GM19035 (cell line): ENCODE results near the gene CALML3.

Source experiments
- ATAC-seq: cut with Tn5 transposase; IDR thresholded peaks from one replicate; pipeline ENCODE4 v1.9.1; 2021; ENCODE audit not compliant: unreplicated experiment

Gene CALML3

DNA sequence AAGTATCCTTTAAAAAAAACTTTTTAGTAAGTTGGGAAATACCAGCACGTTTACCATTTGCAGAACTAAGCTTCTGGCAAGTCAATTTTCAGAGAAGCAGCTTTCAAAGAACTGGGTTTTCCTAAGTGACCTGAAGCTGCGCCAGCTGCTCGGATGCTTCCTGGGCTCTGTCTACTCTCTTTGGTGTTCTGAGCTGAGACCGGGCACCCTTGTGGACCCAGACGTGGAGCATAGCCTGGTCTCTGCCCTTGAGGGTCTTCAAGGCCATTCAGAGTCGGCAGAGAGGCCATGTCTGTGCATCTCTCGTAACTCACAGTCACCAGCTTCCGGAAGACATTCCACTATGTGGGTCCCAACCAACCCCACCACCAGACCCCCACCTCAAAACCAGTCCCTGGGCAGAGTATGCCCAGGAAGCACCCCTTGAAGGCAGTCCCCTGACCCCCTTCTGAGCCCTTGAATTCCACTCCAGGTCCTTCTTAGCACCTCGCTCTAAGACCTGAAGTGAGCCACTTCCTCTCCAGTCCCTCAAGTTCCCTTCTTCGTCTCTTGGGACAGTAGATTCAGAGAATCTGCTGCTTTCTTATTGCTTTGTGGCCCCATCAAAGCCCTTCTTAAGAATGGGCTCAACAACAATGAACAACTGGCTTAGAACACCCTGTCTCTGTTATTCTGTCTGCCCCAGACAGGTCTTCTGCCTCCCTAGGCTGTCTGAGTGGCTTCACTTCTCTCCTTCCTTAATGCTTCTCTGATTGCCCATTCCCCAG lies 33.9 kb upstream of the CALML3 start:
- ATAC-seq = no peak

DNA sequence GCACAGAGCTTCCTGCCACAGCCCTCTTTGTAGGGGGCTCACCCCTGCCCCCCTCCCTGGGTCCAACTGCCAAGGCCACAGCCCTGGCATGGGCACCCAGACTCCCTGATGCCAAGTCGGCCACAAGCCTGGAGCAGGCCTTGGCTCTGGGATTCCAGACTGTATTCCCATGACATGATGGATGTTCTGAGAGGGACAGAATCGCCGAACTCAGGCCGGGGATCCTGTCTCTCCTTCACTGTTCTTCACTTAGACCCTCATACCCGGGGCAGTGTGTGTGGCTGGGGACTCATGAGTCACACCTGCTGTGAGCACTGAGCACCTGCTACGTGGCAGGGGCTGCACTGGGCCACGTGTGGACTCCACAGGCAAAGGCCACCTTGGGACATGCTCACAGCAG lies 33.3 kb upstream of the CALML3 start:
- ATAC-seq = no peak

- no peak for ATAC-seq
These were observed 32.4 kb upstream of the CALML3 start for GRCh38 chr10:5492322-5492855.

DNA sequence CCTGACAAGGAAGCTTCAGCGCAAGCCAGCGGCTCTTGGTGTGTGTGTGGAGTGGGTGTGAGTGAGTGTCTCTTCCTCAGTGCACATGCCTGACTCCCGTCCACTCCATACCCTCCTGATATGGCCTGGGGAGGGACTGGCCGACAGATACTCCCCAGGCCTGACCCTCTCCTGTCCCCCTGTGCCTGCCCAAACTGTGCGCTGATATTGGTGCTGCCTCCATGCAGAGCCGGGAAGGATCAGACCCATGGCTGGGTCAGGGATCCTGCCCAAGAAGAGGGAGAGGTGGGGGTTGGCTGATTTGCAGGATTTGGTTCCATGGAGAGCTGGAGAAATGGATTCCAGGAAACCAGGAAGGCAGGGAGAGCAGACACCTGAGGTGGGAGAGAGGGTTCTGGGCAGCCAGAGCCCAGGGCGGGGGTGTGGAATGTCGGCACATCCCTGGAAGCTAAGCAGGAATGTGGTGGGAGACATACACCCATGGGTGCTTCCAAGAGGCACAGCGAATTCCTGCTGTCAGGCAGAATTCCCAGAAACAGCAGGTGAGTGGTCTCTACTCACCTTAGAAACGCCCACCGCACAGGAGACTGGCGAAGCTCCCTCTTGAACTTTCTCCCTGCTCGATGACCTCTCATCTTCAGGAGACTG lies 31.7 kb upstream of the CALML3 start:
- no peak for ATAC-seq

DNA sequence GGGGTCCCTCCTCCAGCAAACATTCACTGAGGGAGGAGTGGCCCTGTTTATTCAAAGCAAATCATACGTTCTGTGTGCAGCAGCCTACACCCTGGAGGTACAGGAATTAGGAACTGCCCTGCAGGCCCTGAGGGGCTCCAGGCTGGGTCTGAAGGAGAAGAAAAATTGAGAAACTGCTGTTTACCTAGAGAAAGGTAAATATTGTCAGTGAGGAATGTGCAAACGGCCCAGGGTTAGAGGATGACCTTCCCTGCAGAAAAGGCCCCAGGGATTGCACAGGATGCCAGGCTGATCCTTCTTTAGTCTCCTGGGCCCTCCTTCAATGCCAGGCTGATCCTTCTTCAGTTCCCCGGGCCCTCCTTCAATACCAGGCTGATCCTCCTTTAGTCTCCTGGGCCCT lies 31.1 kb upstream of the CALML3 start:
- ATAC-seq = no peak

DNA sequence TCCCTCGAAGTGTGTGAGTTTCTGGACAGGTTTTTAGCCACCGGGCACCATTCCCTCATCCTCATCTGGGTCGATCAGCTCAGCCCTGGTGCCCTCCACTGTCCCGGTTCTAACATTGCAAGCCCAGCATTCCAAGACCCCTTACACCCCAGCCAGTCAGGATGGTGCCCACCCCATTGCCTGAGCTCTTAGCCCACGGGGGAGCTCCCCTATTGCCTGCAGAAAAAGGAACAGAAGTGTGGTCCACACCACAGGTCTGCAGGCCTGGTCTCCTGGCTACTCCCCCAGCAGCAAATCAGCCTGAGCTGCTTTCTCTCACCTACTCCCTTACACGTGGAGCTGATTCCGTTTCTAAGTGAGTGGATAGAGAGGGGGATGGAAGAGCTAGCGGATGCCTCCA lies 30.1 kb upstream of the CALML3 start:
- no peak for ATAC-seq

DNA sequence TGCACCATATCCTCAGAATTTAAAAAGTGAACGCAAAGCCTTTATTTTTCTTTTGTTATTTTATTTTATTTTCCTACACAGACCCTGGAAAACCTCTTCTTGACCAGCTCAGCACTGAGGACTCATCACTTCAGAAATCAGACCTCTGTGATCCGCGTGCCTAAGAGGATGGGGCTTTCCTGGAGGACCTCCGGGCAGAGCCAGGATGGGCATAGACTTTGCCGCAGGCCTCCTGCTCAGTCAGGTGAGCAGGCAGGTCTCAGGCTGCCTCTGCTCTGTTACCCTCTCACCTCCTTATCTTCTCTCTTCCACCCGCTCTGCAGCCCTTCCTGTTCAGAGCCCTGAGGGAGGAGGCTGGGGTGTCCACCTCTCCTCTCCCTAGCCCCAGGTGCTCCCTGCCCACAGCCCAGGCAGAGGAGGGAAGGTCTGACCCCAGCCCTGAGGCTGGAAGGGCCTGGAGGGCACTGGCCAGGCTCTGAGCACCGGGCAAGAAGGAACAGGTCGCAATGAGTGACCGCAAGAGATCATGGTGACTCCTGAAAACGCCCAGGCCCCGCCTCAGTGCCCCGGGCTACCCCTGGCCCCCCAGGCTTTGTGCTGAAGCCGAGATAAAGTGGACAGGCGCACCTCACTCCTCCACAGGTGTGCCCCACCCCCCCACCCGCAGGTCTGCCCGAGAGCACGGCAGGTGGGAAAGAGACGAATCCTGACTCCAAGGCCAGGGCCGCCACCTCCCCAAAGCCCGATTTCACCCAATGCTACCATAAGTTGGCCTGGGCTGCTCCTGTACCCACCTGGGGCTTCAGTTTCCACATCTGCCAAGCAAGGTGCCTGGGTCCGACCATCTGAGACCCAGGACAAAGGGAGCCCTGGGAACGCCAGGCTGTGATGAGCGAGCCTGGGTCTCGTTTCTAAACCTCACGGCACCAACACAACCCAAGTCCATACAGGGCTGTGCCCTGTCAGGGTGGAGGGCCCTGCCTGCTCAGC lies 28.2 kb upstream of the CALML3 start:
- no peak for ATAC-seq

DNA sequence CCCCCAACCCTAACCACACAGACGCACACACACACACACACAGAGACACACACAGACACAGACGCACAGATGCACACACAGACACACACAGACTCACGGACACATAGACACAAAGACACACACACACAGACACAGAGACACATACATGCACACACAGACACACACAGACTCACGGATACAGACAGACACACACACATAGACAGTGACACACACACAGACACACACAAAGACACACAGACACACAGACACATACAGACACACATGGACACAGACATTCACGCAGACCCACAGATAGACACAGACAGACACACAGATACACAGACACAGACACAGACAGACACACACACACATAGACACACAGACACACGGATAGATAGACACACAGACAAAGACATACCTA lies 27.5 kb upstream of the CALML3 start:
- ATAC-seq = no peak

DNA sequence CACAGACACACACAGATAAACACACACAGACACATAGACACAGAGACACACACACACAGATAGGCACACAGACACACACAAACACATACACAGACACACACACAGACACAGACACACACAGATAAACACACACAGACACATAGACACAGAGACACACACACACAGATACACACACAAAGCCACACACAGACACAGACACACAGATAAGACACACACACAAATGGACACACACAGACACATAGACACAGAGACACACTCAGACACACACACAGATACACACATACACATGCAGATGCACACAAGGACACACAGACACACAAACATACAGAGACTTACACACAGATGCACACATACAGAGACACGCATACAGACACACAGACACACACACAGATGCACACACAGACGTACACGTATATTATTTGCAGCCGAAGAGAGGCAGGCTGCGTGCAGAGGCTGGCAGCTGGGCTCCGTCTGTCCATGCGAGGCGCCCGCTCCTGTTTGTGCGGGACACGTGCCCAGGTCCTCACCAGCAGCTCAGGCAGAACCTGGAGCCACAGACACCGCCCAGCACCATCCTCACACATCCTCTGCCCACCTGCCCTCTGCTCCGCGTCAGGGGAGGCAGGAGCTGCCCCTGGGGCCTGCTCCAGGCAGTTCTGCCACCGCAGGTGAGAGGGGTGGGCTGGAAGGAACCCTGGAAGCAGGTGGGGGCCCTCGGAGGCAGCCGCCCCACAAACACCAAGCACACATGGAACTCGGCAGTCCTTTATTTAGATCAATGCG lies 26.6 kb upstream of the CALML3 start:
- no peak for ATAC-seq

GRCh38 chr10:5498791-5499492 lies 25.8 kb upstream of the CALML3 start:
- ATAC-seq = no peak

DNA sequence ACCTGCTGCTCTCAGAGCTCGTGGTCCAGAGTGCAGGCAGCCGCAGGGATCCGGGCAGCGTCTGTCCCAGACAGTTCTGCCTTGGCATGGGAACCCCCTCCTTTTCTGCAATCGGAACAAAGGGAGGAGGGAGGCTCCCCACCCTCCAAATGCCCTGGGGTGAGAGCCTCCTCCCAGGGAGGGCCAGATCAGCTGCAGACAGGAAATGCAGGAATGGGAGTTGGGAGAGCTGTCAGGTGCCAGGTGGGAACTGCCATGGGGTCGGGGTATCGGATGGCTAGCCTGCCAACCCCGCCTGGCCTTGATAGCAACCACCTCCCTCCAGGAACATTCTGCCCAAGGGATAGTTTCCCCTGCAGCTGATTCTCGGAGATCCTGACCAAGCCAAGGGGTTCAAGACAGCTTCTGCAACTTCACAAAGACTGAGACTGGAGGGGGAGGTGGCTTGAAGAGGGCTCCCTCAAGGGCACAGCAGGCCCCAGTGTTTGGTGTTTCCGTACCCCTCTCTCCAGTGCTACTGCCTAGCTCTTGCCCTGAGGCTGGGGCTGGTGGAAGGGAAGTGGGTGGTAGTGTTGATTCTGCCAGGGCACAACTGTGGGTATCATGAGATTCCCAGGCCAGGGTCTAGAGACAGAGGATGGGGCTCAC lies 25.1 kb upstream of the CALML3 start, which contains the start of gene CALML5:
CALML5 (minus strand) TSS at position 78 of the 648 bp plus-strand sequence. CDS start 132 bp downstream, outside the sequence.
- no peak for ATAC-seq

DNA sequence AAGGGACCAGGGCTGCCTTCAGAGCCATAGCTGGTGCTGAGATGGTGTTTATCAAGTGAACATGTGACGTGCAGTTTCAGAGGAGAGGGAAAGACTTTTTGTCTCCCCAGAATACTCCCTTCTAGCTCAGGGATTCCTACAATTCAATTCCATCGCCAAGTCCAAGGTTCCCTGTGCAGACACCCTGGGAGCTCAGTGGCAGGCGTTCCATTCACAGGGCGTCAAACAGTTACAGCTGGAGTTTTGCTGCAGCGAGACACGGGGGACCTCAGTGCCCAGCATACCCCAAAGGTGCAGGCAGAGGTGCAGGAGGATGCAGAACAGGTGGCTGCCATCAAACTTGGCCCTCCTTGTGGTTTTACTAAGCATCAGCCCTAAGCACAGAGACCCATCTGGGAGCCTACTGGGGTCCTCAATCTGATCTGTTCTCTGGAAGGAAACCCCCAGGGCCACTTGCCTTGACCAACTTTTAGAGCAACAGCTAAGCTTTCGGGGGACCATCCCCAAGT lies 24.5 kb upstream of the CALML3 start:
- no peak for ATAC-seq

- no peak for ATAC-seq
These were observed 23.9 kb upstream of the CALML3 start for GRCh38 chr10:5500910-5501309.

DNA sequence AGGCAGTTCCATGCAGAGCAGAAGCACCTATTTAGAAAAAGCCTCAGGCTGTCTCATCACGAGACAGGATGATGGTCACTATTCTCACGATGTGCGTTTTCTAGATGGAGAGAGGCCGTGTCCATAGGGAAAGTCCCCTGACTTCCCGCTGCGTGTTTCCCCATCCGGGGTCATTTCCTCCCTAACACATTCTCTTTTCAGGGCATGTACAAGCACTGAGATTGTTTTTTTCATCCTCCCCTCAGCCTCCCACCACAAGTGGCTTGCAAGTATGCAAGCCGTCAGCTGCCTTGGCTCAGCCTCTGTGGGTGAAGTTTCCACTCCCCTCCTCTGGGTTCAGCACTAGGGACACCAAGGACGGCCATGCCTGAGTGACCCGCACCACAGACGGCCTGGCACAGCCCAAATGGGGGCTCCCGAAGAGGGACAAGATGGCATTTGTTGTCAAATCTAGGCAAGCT lies 22.7 kb upstream of the CALML3 start:
- ATAC-seq = no peak

DNA sequence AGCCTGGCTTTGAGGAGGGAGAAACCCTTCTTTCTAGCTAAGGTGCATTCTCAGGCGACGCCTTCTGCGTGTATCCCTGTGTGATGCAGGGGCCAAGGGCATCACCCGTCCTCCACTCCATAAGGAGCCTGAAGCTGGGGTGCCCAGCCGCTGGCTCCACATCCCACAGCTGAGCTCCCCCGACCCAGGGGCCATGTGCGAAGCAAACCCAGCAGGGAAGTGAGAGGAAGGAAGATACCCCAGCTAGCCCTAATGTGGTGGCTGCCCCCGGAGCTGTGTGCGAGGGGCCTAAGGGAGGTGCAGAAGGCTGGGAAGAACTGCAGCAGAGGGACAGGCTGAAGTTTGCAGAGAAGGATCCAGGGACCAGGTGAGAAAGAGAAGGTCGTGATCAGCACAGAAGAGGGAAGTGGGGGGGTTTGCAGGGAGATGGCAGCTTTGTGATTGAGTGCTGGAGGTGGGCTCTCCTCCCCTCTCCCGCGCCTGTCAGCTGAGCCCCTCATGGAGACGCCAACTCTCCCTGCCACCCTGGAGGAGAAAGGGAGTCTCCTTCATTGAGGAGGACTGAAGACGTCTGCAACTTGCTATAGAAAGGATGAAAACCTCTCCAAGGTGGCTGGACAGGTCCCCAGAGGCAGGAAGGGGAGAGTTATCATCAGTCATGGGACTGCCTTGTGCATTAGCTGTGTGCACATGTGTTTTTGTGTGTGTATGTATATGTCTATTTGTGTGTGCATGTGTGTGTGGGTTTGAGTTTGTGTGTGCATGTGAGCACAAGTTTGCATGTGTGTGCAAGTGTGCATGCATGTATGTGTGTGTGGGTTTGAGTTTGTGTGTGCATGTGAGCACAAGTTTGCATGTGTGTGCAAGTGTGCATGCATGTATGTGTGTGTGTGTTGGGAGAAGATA lies 21.9 kb upstream of the CALML3 start:
- ATAC-seq = no peak

- no peak for ATAC-seq
These were observed 21.3 kb upstream of the CALML3 start for GRCh38 chr10:5503477-5503835.

- no peak for ATAC-seq
These were observed 20.4 kb upstream of the CALML3 start for GRCh38 chr10:5504146-5505072.
